ENCODE results near the gene CYP4F22.
A peak's percentile ranks its signal among the peaks of the same experiment; 100 is the strongest.
"Not testable (repeated sequence)": the region's sequence is repeated elsewhere in the genome, so short reads cannot be mapped to it uniquely, and the experiment has no call there.

Gene CYP4F22

GRCh38 chr19:15508035-15508710 is at the start of gene CYP4F22:
Gene CYP4F22 (plus strand): TSS chr19:15508525. CDS start chr19:15525337, 16,812 bp downstream.
- H3K4me3 Mint-ChIP-seq = peak within 1 kb of the TSS; percentile 63
- H3K4me1 Mint-ChIP-seq = peaks cover 25% of the 10 kb centered on the region
- peak; percentile 35 for ATAC-seq
- no peaks in the 10 kb centered on the region for H3K36me3 Mint-ChIP-seq (ENCODE audit: low read depth)
- H3K27ac Mint-ChIP-seq = no peak within 1 kb of the TSS
- no peaks in the 10 kb centered on the region for H3K9me3 Mint-ChIP-seq
- peak; percentile 22 for DNase-seq
- H3K27me3 Mint-ChIP-seq = peaks cover 25% of the 10 kb centered on the region

DNA sequence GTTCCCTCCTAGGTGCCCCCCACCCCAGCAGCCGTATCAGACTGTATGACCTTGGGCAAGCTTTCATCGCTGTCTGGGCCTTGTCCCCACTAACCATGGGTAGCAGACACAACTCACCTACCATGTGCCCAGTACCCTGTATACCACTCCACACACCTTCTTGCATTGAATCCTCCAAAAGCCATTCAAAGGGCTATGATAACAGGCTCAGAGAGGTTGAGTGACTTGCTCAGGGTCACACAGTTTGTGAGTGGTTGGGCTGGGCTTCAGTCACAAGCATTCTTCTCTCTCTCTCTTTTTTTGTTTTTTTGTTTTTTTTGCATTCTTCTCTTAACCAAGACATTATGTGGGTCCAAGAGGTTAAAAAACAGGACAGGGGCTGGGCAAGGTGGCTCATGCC is 46.6 kb upstream of the CYP4F22 start:
- H3K4me1 Mint-ChIP-seq = peaks cover 31% of the 10 kb centered on the region
- H3K4me3 Mint-ChIP-seq = no peak overlapping the region
- peaks cover 25% of the 10 kb centered on the region for H3K36me3 Mint-ChIP-seq (ENCODE audit: low read depth)
- H3K9me3 Mint-ChIP-seq = no peaks in the 10 kb centered on the region
- H3K27me3 Mint-ChIP-seq = no peaks in the 10 kb centered on the region
- H3K27ac Mint-ChIP-seq = peak overlapping the region; percentile 71
- DNase-seq = no peak
- no peak for ATAC-seq

DNA sequence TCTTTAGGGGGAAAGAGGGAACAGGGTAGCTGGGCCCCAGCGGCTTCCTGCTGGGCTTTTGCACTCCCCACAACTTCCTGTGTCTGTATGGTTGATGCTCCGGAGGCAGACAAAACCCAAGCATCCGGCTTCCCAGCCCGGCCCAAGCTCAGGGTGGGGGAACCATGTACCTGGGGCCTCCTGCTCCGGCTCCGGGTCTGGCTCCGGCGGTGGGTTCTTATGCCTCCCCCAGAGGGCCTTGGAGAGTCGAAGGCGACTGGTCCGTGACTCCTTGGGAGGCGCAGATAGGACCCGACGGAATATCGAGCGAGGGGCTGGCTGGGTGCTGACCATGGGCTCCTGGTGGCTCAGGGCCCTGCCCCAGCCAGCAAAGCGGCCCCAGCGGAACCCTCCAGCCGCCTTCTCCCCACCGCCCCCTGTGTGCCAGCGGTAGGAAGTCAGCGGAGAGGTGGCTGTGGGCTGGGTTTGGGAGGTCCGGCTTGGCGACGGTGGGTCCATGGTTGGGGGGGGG is 44.4 kb upstream of the CYP4F22 start:
- Mint-ChIP-seq H3K4me1 (peaks cover 53% of the 10 kb centered on the region), H3K27me3 (peaks cover 4% of the 10 kb centered on the region), H3K9me3 (no peaks in the 10 kb centered on the region), H3K4me3 (peak overlapping the region; percentile 89), H3K27ac (peak overlapping the region; percentile 88), H3K36me3 (ENCODE audit: low read depth) (peaks cover 20% of the 10 kb centered on the region)
- DNase-seq (peak; percentile 76), ATAC-seq (peak; percentile 74)

DNA sequence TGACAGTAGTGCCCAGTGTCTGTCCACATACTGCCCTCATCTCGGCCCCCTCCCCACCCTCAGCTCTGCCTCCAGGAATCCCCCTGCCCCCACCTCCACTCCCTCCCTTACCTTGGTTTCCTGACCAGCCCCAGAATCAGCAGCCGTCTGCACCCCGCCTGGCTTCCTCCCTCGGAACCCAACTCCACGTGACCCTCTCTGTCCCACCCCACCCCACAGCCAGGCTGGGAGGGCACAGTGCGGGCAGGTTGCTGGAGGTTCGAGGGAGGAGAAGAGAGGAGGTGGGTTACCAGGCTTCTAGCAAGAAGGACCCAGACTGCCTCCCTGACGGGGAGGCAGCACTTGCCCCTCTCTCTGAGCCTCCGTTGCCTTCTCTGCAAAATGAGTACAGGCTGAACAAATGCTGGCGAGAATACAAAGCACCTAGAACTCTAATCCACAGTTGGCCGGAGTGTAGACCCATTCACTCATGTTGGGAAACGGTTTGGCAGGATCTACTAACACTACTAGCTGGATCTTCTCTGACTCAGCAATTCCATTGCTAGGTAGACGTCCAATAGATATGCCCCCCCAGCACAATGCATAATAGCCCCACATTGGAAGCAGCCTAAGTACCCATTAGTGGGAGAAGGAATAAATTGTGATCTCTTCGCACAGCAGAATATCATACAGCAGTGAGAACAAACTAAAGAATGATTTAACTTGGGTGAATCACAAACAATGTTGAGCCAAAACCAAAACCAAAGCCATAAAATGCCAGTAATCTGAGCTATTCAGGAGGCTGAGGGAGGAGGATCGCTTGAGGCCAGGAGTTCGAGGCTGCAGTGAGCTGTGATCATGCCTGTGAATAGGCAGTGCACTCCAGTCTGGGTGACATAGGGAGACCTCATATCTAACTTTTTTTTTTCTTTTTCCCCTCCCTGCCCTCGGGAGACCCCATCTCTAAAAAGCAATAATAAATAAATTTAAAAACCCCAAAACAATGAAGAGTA is 43.6 kb upstream of the CYP4F22 start, which contains the start of gene RASAL3:
Gene RASAL3, minus strand, starts transcription at position 151 of the 992 bp plus-strand sequence. CDS start 186 bp downstream, outside the sequence.
- ATAC-seq = peak; percentile 67
- peak within 1 kb of the TSS; percentile 91 for H3K27ac Mint-ChIP-seq

DNA sequence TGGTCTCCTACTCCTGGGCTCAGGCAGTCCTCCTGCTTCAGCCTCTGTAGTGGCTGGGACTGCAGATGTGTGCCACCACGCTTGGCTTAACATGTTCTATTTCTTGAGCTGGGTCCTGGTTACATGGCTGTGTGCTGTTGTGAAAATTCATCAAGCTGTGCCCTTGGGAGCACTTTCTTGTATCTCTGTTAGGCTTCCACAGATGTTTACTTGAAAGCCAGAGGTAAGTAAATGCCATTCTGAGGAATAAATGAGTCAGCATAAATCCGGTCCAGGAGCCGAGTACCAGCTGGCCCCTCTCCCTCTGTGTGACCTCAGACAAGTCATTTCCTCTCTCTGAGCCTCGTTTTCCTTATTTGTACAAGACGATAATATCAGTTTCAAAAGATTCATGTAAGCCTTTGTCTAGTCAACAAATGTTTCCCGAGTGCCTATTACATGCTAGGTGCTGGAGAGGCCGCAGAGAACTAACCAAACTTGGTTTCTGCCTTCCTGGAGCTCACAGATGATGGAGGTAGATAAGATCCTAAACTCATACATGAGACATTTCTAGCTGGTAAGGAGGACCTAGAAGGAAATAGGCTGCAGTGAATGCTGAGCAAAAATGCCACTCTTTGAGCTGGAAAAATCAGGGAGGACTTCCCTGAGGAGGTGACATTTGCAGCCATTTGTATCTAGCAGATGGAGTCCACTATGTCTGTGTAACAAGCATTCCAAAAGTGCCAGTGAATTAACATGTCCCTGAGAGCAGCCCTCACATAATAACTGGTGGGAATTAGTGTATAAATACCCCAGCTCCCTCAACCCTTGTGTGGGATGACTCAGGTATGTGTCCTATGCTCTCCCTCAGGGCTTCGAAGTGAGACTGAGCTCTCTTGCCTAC is 41.2 kb upstream of the CYP4F22 start:
- ATAC-seq = peak; percentile 73
- peak overlapping the region; percentile 39 for H3K4me3 Mint-ChIP-seq
- H3K4me1 Mint-ChIP-seq = peaks cover 59% of the 10 kb centered on the region
- peak; percentile 56 for DNase-seq
- H3K9me3 Mint-ChIP-seq = no peaks in the 10 kb centered on the region
- H3K36me3 Mint-ChIP-seq (ENCODE audit: low read depth) = peaks cover 7% of the 10 kb centered on the region
- peak overlapping the region; percentile 87 for H3K27ac Mint-ChIP-seq
- peaks cover 10% of the 10 kb centered on the region for H3K27me3 Mint-ChIP-seq

More for the DNA sequence above, 43.6 kb upstream of the CYP4F22 start, which contains the start of gene RASAL3:
- Mint-ChIP-seq H3K27me3 (peaks cover 8% of the 10 kb centered on the region), H3K36me3 (ENCODE audit: low read depth) (peaks cover 18% of the 10 kb centered on the region), H3K4me1 (peaks cover 59% of the 10 kb centered on the region), H3K9me3 (no peaks in the 10 kb centered on the region), H3K4me3 (peak within 1 kb of the TSS; percentile 89)
- DNase-seq = peak; percentile 75

GRCh38 chr19:15467734-15468214 is 40.6 kb upstream of the CYP4F22 start:
- peaks cover 10% of the 10 kb centered on the region for H3K27me3 Mint-ChIP-seq
- no peaks in the 10 kb centered on the region for H3K9me3 Mint-ChIP-seq
- peaks cover 53% of the 10 kb centered on the region for H3K4me1 Mint-ChIP-seq
- peak overlapping the region; percentile 64 for H3K27ac Mint-ChIP-seq
- H3K4me3 Mint-ChIP-seq = peak overlapping the region; percentile 38
- DNase-seq (no peak), ATAC-seq (no peak)
- H3K36me3 Mint-ChIP-seq (ENCODE audit: low read depth) = peaks cover 7% of the 10 kb centered on the region

GRCh38 chr19:15468675-15469512 is 39.4 kb upstream of the CYP4F22 start:
- H3K27me3 Mint-ChIP-seq = peaks cover 10% of the 10 kb centered on the region
- ATAC-seq = no peak
- peak overlapping the region; percentile 72 for H3K27ac Mint-ChIP-seq
- H3K4me1 Mint-ChIP-seq = peaks cover 53% of the 10 kb centered on the region
- H3K4me3 Mint-ChIP-seq = peak overlapping the region; percentile 75
- H3K36me3 Mint-ChIP-seq (ENCODE audit: low read depth) = peaks cover 4% of the 10 kb centered on the region
- DNase-seq = no peak
- H3K9me3 Mint-ChIP-seq = no peaks in the 10 kb centered on the region

GRCh38 chr19:15469513-15470297 is 38.6 kb upstream of the CYP4F22 start:
- Mint-ChIP-seq H3K4me3 (peak overlapping the region; percentile 75), H3K9me3 (no peaks in the 10 kb centered on the region), H3K27me3 (peaks cover 10% of the 10 kb centered on the region), H3K27ac (peak overlapping the region; percentile 74), H3K4me1 (peaks cover 51% of the 10 kb centered on the region), H3K36me3 (ENCODE audit: low read depth) (peaks cover 4% of the 10 kb centered on the region)
- DNase-seq (peak; percentile 52), ATAC-seq (peak; percentile 27)

- ATAC-seq = no peak
- Mint-ChIP-seq H3K27ac (no peak overlapping the region), H3K27me3 (peaks cover 10% of the 10 kb centered on the region)
Observed at GRCh38 chr19:15471639-15472101, 36.7 kb upstream of the CYP4F22 start.

DNA sequence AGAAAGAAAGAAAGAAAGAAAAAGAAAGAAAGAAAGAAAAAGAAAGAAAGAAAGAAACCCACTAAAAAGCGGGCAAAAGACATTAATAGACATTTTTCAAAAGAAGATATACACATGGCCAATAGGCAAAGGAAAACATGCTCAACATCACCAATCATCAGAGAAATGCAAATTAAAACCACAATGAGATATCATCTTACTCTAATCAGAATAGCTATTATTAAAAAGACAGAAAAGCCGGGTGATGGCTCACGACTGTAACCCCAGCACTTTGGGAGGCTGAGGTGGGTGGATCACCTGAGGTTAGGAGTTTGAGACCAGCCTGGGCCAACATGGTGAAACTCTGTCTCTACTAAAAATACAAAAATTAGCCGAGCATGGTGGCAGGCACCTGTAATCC is 34.5 kb upstream of the CYP4F22 start:
- not testable (repeated sequence) for ATAC-seq; DNase-seq; H3K9me3 Mint-ChIP-seq; H3K4me3 Mint-ChIP-seq; H3K27ac Mint-ChIP-seq; H3K36me3 Mint-ChIP-seq (ENCODE audit: low read depth); H3K27me3 Mint-ChIP-seq
- peaks cover 24% of the 10 kb centered on the region for H3K4me1 Mint-ChIP-seq

More at GRCh38 chr19:15471639-15472101, 36.7 kb upstream of the CYP4F22 start:
- Mint-ChIP-seq H3K4me3 (no peak overlapping the region), H3K4me1 (peaks cover 41% of the 10 kb centered on the region), H3K36me3 (ENCODE audit: low read depth) (peaks cover 4% of the 10 kb centered on the region), H3K9me3 (no peaks in the 10 kb centered on the region)
- no peak for DNase-seq

DNA sequence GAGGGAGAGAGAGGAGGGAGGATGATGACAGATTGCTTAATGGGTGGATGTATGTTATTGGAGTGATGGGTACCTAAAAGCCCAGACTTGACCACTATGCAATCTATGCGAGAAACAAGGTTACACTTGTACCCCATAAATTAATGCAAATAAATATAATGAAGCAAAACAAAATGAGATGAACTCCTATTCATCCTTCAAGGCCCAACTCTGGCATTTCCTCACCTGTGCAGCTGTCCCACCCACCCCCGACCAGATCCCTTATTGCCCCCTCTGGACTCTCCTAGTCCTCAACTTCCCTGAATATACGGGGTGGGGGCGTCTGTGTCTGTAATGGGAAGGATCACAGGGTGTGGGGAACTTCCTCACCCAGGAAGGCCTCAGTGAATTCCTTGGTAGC is 33.2 kb upstream of the CYP4F22 start:
- no peaks in the 10 kb centered on the region for H3K36me3 Mint-ChIP-seq (ENCODE audit: low read depth)
- H3K27ac Mint-ChIP-seq = no peak overlapping the region
- no peaks in the 10 kb centered on the region for H3K27me3 Mint-ChIP-seq
- no peak for ATAC-seq
- no peaks in the 10 kb centered on the region for H3K9me3 Mint-ChIP-seq
- H3K4me3 Mint-ChIP-seq = no peak overlapping the region
- no peak for DNase-seq
- H3K4me1 Mint-ChIP-seq = peaks cover 22% of the 10 kb centered on the region

DNA sequence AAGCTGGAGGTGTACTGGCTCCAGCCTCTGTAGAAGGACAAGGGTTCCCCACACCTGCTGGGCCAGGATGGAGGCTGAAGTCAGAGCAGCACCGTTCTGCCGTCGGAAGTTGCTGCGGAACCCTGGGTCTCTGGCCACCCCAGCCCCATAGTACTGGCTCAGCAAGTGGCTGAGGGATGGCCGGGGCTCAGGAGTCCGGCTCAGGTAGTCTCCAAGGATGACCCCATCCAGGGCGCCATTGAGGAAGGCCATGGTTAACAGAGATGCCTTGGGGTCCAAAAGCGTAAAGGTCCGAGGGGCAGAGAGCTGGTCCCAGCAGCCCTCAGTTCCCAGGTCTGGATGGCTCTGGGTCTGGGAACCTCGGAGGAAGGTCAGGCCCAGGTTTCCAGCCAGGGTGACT is 32.7 kb upstream of the CYP4F22 start:
- Mint-ChIP-seq H3K9me3 (no peaks in the 10 kb centered on the region), H3K4me3 (no peak overlapping the region), H3K36me3 (ENCODE audit: low read depth) (no peaks in the 10 kb centered on the region), H3K4me1 (peaks cover 21% of the 10 kb centered on the region), H3K27ac (no peak overlapping the region), H3K27me3 (no peaks in the 10 kb centered on the region)
- no peak for ATAC-seq
- DNase-seq = no peak
